Esophagus (tissue), 2 donors: ENCODE data around the gene TSPO. TPM values are rescaled to one million over a fixed set of nuclear protein-coding genes. Genes with fewer than 3 reads are reported as not detected.
A peak's percentile ranks its signal among the peaks of the same experiment; 100 is the strongest.

Source experiments
- H3K27ac ChIP-seq, 2 donors: one replicate each; pipeline ENCODE4 v1.5.1; 2013; ENCODE audit warnings: low read depth in 2 of 2, mild to moderate bottlenecking in 2 of 2, inconsistent platforms in 1 of 2, low read length in 1 of 2, moderate library complexity in 1 of 2
- H3K27me3 ChIP-seq, 2 donors: one replicate each; pipeline ENCODE4 v1.6.1; 2013; ENCODE audit warnings: low read length in 2 of 2, control low read depth in 1 of 2, mild to moderate bottlenecking in 1 of 2; ENCODE audit not compliant: insufficient read depth in 2 of 2, control insufficient read depth in 1 of 2
- H3K36me3 ChIP-seq, 2 donors: one replicate each; pipeline ENCODE4 v1.6.1; 2013; ENCODE audit warnings: low read length in 1 of 2; ENCODE audit not compliant: control insufficient read depth in 2 of 2, insufficient read depth in 2 of 2
- H3K4me1 ChIP-seq, 2 donors: one replicate each; pipeline ENCODE4 v1.6.1; 2013; ENCODE audit warnings: low read length in 1 of 2; ENCODE audit not compliant: control insufficient read depth in 2 of 2, insufficient read depth in 2 of 2
- H3K4me3 ChIP-seq, 2 donors: one replicate each; pipeline ENCODE4 v1.5.1; 2013; ENCODE audit warnings: low read length in 2 of 2, mild to moderate bottlenecking in 2 of 2, low read depth in 1 of 2, moderate library complexity in 1 of 2
- H3K9me3 ChIP-seq, 2 donors: one replicate each; pipeline ENCODE4 v1.6.1; 2013; ENCODE audit warnings: mild to moderate bottlenecking in 2 of 2, low read depth in 1 of 2, low read length in 1 of 2, moderate library complexity in 1 of 2; ENCODE audit not compliant: control insufficient read depth in 2 of 2, insufficient read depth in 1 of 2
- WGBS, 2 donors: extraction: QIAGEN DNeasy Blood & Tissue Kit; methylation state at CpG; one replicate each; pipeline ENCODE4 v1.1.7; 2013; 5-methylcytosine and 5-hydroxymethylcytosine counted together
- polyA plus RNA-seq, 2 donors: library from polyadenylated mRNA; stranded (reverse); fragments of 200-250 nt; gene quantifications; one replicate each; pipeline ENCODE4 v1.2.3, GENCODE V29; 2013
- donor health status: healthy with polysubstance abuse.
- donor health status: Bipolar disorder and iron deficiency.

The TSPO gene
- polyA plus RNA-seq, 2 donors, result 660 to 791 TPM

GRCh38 chr22:43164636-43165035 lies 13.3 kb downstream of the TSPO start:
- peaks cover 6 to 21% of the 10 kb centered on the region in 2 donors for H3K4me1 ChIP-seq
- H3K27me3 ChIP-seq, result no peaks in the 10 kb centered on the region
- H3K36me3 ChIP-seq, result peaks cover 4 to 42% of the 10 kb centered on the region in 2 donors
- no peaks in the 10 kb centered on the region for H3K9me3 ChIP-seq
- H3K27ac ChIP-seq, result peak overlapping the region; percentile 71 to 89
- no peak overlapping the region for H3K4me3 ChIP-seq
- WGBS, 2 donors, result 35 to 44% methylated on average over 16 of the region's 16 CpGs

GRCh38 chr22:43166132-43166930 lies 15.0 kb downstream of the TSPO start:
- Histone ChIP-seq H3K36me3 (peaks cover 6 to 50% of the 10 kb centered on the region in 2 donors), H3K4me1 (peaks cover 6 to 25% of the 10 kb centered on the region in 2 donors), H3K27me3 (no peaks in the 10 kb centered on the region), H3K9me3 (no peaks in the 10 kb centered on the region), H3K27ac (no peak overlapping the region), H3K4me3 (no peak overlapping the region)
- 89 to 92% methylated on average over 23 of the region's 23 CpGs for WGBS, 2 donors

- WGBS, 2 donors, result 84 to 87% methylated on average over 19 of the region's 19 CpGs
- Histone ChIP-seq H3K27me3 (no peaks in the 10 kb centered on the region), H3K4me1 (peaks cover 6 to 32% of the 10 kb centered on the region in 2 donors)
These were observed 15.7 kb downstream of the TSPO start for GRCh38 chr22:43167001-43167589.

GRCh38 chr22:43168471-43169309 lies 17.3 kb downstream of the TSPO start:
- WGBS, 2 donors, result 73 to 77% methylated on average over 23 to 25 of the region's 25 CpGs
- H3K27me3 ChIP-seq, result no peaks in the 10 kb centered on the region
- peaks cover 0 to 26% of the 10 kb centered on the region in 2 donors for H3K4me1 ChIP-seq
- H3K9me3 ChIP-seq, result no peaks in the 10 kb centered on the region
- no peak overlapping the region for H3K27ac ChIP-seq
- H3K36me3 ChIP-seq, result peaks cover 7 to 58% of the 10 kb centered on the region in 2 donors
- H3K4me3 ChIP-seq, result no peak overlapping the region

More at GRCh38 chr22:43167001-43167589, 15.7 kb downstream of the TSPO start:
- Histone ChIP-seq H3K4me3 (no peak overlapping the region), H3K9me3 (no peaks in the 10 kb centered on the region), H3K27ac (no peak overlapping the region), H3K36me3 (peaks cover 7 to 55% of the 10 kb centered on the region in 2 donors)

- no peak overlapping the region for H3K4me3 ChIP-seq
- WGBS, 2 donors, result 90 to 92% methylated on average over 23 of the region's 23 CpGs
- H3K27ac ChIP-seq, result no peak overlapping the region
- peaks cover 7 to 65% of the 10 kb centered on the region in 2 donors for H3K36me3 ChIP-seq
- H3K4me1 ChIP-seq, result peaks cover 0 to 30% of the 10 kb centered on the region in 2 donors
- no peaks in the 10 kb centered on the region for H3K9me3 ChIP-seq
- H3K27me3 ChIP-seq, result no peaks in the 10 kb centered on the region
These were observed 18.2 kb downstream of the TSPO start for GRCh38 chr22:43169310-43170130.

- Histone ChIP-seq H3K36me3 (peaks cover 7 to 67% of the 10 kb centered on the region in 2 donors), H3K27me3 (no peaks in the 10 kb centered on the region), H3K4me1 (peaks cover 0 to 31% of the 10 kb centered on the region in 2 donors), H3K4me3 (no peak overlapping the region), H3K9me3 (no peaks in the 10 kb centered on the region), H3K27ac (no peak overlapping the region)
- 92 to 93% methylated on average over 9 of the region's 9 CpGs for WGBS, 2 donors
These were observed 18.7 kb downstream of the TSPO start for GRCh38 chr22:43170131-43170480.

- Histone ChIP-seq H3K27ac (peak overlapping the region; percentile 69 to 75), H3K4me1 (peaks cover 0 to 33% of the 10 kb centered on the region in 2 donors), H3K4me3 (peak overlapping the region in 1 of 2 donors; percentile 23), H3K9me3 (no peaks in the 10 kb centered on the region), H3K36me3 (peaks cover 7 to 72% of the 10 kb centered on the region in 2 donors), H3K27me3 (no peaks in the 10 kb centered on the region)
- 79 to 84% methylated on average over 14 of the region's 14 CpGs for WGBS, 2 donors
These were observed 19.7 kb downstream of the TSPO start for GRCh38 chr22:43171019-43171491.

- WGBS, 2 donors, result 67 to 72% methylated on average over 12 of the region's 12 CpGs
- Histone ChIP-seq H3K9me3 (no peaks in the 10 kb centered on the region), H3K4me3 (peak overlapping the region in 1 of 2 donors; percentile 23), H3K36me3 (peaks cover 7 to 72% of the 10 kb centered on the region in 2 donors), H3K27me3 (no peaks in the 10 kb centered on the region), H3K4me1 (peaks cover 0 to 34% of the 10 kb centered on the region in 2 donors), H3K27ac (peak overlapping the region; percentile 69 to 86)
These were observed 20.2 kb downstream of the TSPO start for GRCh38 chr22:43171607-43172006.
